UCSD-AML1 (cell line): ENCODE measurements around the gene CCNG1.
"Not testable (repeated sequence)": the region's sequence is repeated elsewhere in the genome, so short reads cannot be mapped to it uniquely, and the experiment has no call there.

ENCODE experiments used
- DNase-seq: peaks from one replicate; lab custom pipeline; 2025; ENCODE audit not compliant: unreplicated experiment; lab: John Stamatoyannopoulos, UW

Gene CCNG1

GRCh38 chr5:163437309-163438182 lies at the start of gene CCNG1:
CCNG1 (plus strand) TSS chr5:163437595; CDS start chr5:163439257, 1,662 bp downstream.
- peak; percentile 94 for DNase-seq

- DNase-seq: no peak
Measured at GRCh38 chr5:163395792-163396191, 41.6 kb upstream of the CCNG1 start.

GRCh38 chr5:163396818-163397340 lies 40.5 kb upstream of the CCNG1 start:
- peak; percentile 6 for DNase-seq

GRCh38 chr5:163397354-163397753 lies 40.0 kb upstream of the CCNG1 start:
- DNase-seq: no peak

GRCh38 chr5:163399923-163400322 lies 37.5 kb upstream of the CCNG1 start:
- DNase-seq: no peak

GRCh38 chr5:163401271-163401670 lies 36.1 kb upstream of the CCNG1 start:
- no peak for DNase-seq

- DNase-seq: no peak
Measured at GRCh38 chr5:163402007-163402406, 35.4 kb upstream of the CCNG1 start.

GRCh38 chr5:163404364-163405173 lies 32.8 kb upstream of the CCNG1 start:
- no peak for DNase-seq

GRCh38 chr5:163407034-163407655 lies 30.2 kb upstream of the CCNG1 start:
- peak; percentile 11 for DNase-seq

- peak; percentile 44 for DNase-seq
Measured at GRCh38 chr5:163408311-163408923, 29.0 kb upstream of the CCNG1 start.

GRCh38 chr5:163409384-163409783 lies 28.0 kb upstream of the CCNG1 start:
- no peak for DNase-seq

- DNase-seq: peak; percentile 12
Measured at GRCh38 chr5:163410505-163410904, 26.9 kb upstream of the CCNG1 start.

- DNase-seq: not testable (repeated sequence)
Measured at GRCh38 chr5:163415673-163416072, 21.7 kb upstream of the CCNG1 start.

GRCh38 chr5:163424836-163425235 lies 12.6 kb upstream of the CCNG1 start:
- DNase-seq: no peak

GRCh38 chr5:163426128-163426527 lies 11.3 kb upstream of the CCNG1 start:
- peak; percentile 10 for DNase-seq

GRCh38 chr5:163432544-163432943 lies 4.9 kb upstream of the CCNG1 start:
- DNase-seq: no peak

GRCh38 chr5:163433271-163433670 lies 4.1 kb upstream of the CCNG1 start:
- DNase-seq: no peak

GRCh38 chr5:163434401-163434866 lies 3.0 kb upstream of the CCNG1 start:
- DNase-seq: peak; percentile 10

GRCh38 chr5:163436515-163436914 lies 880 bp upstream of the CCNG1 start:
- no peak for DNase-seq

- DNase-seq: no peak
Measured at GRCh38 chr5:163437011-163437308, 435 bp upstream of the CCNG1 start.

- DNase-seq: no peak
Measured at GRCh38 chr5:163439092-163439425, 1.7 kb downstream of the CCNG1 start.
